ENCODE results near the gene RBFOX1. TPM values are rescaled to one million over a fixed set of nuclear protein-coding genes. Genes with fewer than 3 reads are reported as not detected.

The RBFOX1 gene
- total RNA-seq, 1 donor: not detected

- H2AFZ ChIP-seq (ENCODE audit: low read length): no peak overlapping the region
- no peaks in the 10 kb centered on the region for H3K4me1 ChIP-seq (ENCODE audit: insufficient read depth, low read length)
- no peaks in the 10 kb centered on the region for H3K79me2 ChIP-seq (ENCODE audit: insufficient read depth, low read length)
- H3K36me3 ChIP-seq (ENCODE audit: insufficient read depth, low read length): no peaks in the 10 kb centered on the region
- DNase-seq (ENCODE audit: insufficient read length, low spot score, missing footprints): no peak
- H3K4me2 ChIP-seq (ENCODE audit: insufficient read depth, low read length): no peak overlapping the region
- H3K27me3 ChIP-seq (ENCODE audit: insufficient read depth, low read length): no peaks in the 10 kb centered on the region
- no peaks in the 10 kb centered on the region for H4K20me1 ChIP-seq (ENCODE audit: insufficient read depth, low read length)
- no peak for TF ChIP-seq CTCF (IDR thresholded peaks at IDR 0.05; ENCODE audit: extremely low read depth, low read depth, low read length)
- H3K9me3 ChIP-seq (ENCODE audit: low read depth, low read length): peaks cover 2% of the 10 kb centered on the region
- no peak overlapping the region for H3K4me3 ChIP-seq (ENCODE audit: insufficient read depth, low read length)
- H3K27ac ChIP-seq (ENCODE audit: low read depth, low read length): no peak overlapping the region
Observed at GRCh38 chr16:7400117-7400890, 67.7 kb downstream of the RBFOX1 start.

GRCh38 chr16:7404217-7404616, 71.6 kb downstream of the RBFOX1 start:
- no peaks in the 10 kb centered on the region for H4K20me1 ChIP-seq (ENCODE audit: insufficient read depth, low read length)
- no peaks in the 10 kb centered on the region for H3K9me3 ChIP-seq (ENCODE audit: low read depth, low read length)
- H2AFZ ChIP-seq (ENCODE audit: low read length): no peak overlapping the region
- H3K79me2 ChIP-seq (ENCODE audit: insufficient read depth, low read length): no peaks in the 10 kb centered on the region
- no peak for TF ChIP-seq CTCF (IDR thresholded peaks at IDR 0.05; ENCODE audit: extremely low read depth, low read depth, low read length)
- H3K27ac ChIP-seq (ENCODE audit: low read depth, low read length): no peak overlapping the region
- DNase-seq (ENCODE audit: insufficient read length, low spot score, missing footprints): no peak
- no peaks in the 10 kb centered on the region for H3K4me1 ChIP-seq (ENCODE audit: insufficient read depth, low read length)
- no peaks in the 10 kb centered on the region for H3K36me3 ChIP-seq (ENCODE audit: insufficient read depth, low read length)
- H3K4me3 ChIP-seq (ENCODE audit: insufficient read depth, low read length): no peak overlapping the region
- no peaks in the 10 kb centered on the region for H3K27me3 ChIP-seq (ENCODE audit: insufficient read depth, low read length)
- no peak overlapping the region for H3K4me2 ChIP-seq (ENCODE audit: insufficient read depth, low read length)

GRCh38 chr16:7405166-7405565, 72.5 kb downstream of the RBFOX1 start:
- Histone ChIP-seq H4K20me1 (ENCODE audit: insufficient read depth, low read length) (no peaks in the 10 kb centered on the region), H3K27ac (ENCODE audit: low read depth, low read length) (no peak overlapping the region), H3K4me1 (ENCODE audit: insufficient read depth, low read length) (no peaks in the 10 kb centered on the region), H3K4me2 (ENCODE audit: insufficient read depth, low read length) (no peak overlapping the region), H3K9me3 (ENCODE audit: low read depth, low read length) (no peaks in the 10 kb centered on the region), H2AFZ (ENCODE audit: low read length) (no peak overlapping the region), H3K4me3 (ENCODE audit: insufficient read depth, low read length) (no peak overlapping the region), H3K27me3 (ENCODE audit: insufficient read depth, low read length) (no peaks in the 10 kb centered on the region), H3K79me2 (ENCODE audit: insufficient read depth, low read length) (no peaks in the 10 kb centered on the region), H3K36me3 (ENCODE audit: insufficient read depth, low read length) (no peaks in the 10 kb centered on the region)
- DNase-seq (ENCODE audit: insufficient read length, low spot score, missing footprints): no peak
- no peak for TF ChIP-seq CTCF (IDR thresholded peaks at IDR 0.05; ENCODE audit: extremely low read depth, low read depth, low read length)

- H3K4me3 ChIP-seq (ENCODE audit: insufficient read depth, low read length): no peak overlapping the region
Observed at GRCh38 chr16:7408700-7409365, 76.2 kb downstream of the RBFOX1 start.

More at GRCh38 chr16:7408700-7409365, 76.2 kb downstream of the RBFOX1 start:
- no peaks in the 10 kb centered on the region for H3K36me3 ChIP-seq (ENCODE audit: insufficient read depth, low read length)
- H3K4me2 ChIP-seq (ENCODE audit: insufficient read depth, low read length): no peak overlapping the region
- no peak for DNase-seq (ENCODE audit: insufficient read length, low spot score, missing footprints)
- no peaks in the 10 kb centered on the region for H4K20me1 ChIP-seq (ENCODE audit: insufficient read depth, low read length)
- H3K27me3 ChIP-seq (ENCODE audit: insufficient read depth, low read length): no peaks in the 10 kb centered on the region
- no peaks in the 10 kb centered on the region for H3K4me1 ChIP-seq (ENCODE audit: insufficient read depth, low read length)
- H3K79me2 ChIP-seq (ENCODE audit: insufficient read depth, low read length): no peaks in the 10 kb centered on the region
- no peak for TF ChIP-seq CTCF (IDR thresholded peaks at IDR 0.05; ENCODE audit: extremely low read depth, low read depth, low read length)
- H3K9me3 ChIP-seq (ENCODE audit: low read depth, low read length): no peaks in the 10 kb centered on the region
- no peak overlapping the region for H3K27ac ChIP-seq (ENCODE audit: low read depth, low read length)
- no peak overlapping the region for H2AFZ ChIP-seq (ENCODE audit: low read length)
